Activated naive CD4-positive, alpha-beta T cell treated with anti-CD3 and anti-CD28 coated beads, Interleukin-2, amount 10 ng/mL, durations not matched to agents 7 days and 5 days (primary cell): ENCODE measurements around the gene PMP22.

Experiments
- CTCF ChIA-PET: fragments of 350-600 bp; sonication (Branson Sonifier 250); formaldehyde crosslinking; loops from one replicate; lab custom pipeline; 2021; ENCODE audit warnings: antibody characterized with exemption; lab: Charles Lee
- DNase-seq: peaks from one replicate; pipeline ENCODE4 v3.0.0-alpha.2; 2020
- H3K27ac Mint-ChIP-seq: one replicate; pipeline ENCODE4 v1.8.0; 2021; ENCODE audit warnings: mild to moderate bottlenecking, moderate library complexity, mixed read lengths
- H3K27me3 Mint-ChIP-seq: one replicate; pipeline ENCODE4 v1.8.0; 2021; ENCODE audit warnings: mild to moderate bottlenecking, mixed read lengths
- H3K36me3 Mint-ChIP-seq: one replicate; pipeline ENCODE4 v1.8.0; 2021; ENCODE audit warnings: mixed read lengths
- H3K4me1 Mint-ChIP-seq: one replicate; pipeline ENCODE4 v1.8.0; 2021; ENCODE audit warnings: mixed read lengths
- H3K4me3 Mint-ChIP-seq: one replicate; pipeline ENCODE4 v1.8.0; 2021; ENCODE audit warnings: mild to moderate bottlenecking, moderate library complexity, mixed read lengths
- H3K9me3 Mint-ChIP-seq: one replicate; pipeline ENCODE4 v1.8.0; 2021; ENCODE audit warnings: mixed read lengths

Gene PMP22

DNA sequence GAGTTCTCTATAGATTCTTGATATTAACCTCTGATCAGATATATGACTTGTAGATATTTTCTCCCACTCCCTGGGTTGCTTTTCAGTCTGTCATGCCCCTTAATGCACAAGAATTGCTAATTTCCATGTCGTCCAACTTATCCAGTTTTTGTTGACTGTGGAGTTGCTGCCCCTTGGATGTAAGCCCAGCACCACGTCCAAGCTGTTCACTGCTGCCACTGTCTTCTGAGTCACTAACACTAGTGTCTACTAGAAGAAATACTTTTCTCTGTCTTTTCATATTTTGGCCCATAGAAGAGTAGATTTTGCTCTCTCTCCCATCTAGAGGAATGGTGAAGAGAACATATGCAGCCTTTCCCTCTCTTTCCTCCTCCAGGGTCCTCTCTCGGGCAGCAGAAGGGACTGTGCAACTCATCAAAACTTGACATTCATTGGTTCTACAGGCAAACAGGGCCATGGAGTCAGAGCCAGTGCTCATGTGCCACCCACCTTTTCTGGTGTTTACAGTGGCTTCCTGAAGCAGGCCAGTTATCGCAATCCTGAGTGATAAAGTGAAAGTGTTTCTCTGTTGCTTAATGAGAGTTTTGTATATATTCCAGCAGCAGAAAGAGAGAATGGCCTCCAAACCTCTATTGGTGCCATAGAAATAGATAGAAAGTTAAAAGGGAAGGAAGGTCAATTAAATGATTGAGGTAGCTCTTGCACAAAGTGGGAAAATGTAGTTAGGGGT, 22.6 kb upstream of the PMP22 start:
- no peak for DNase-seq
- no peaks in the 10 kb centered on the region for H3K36me3 Mint-ChIP-seq
- H3K9me3 Mint-ChIP-seq: no peaks in the 10 kb centered on the region
- peaks cover 3% of the 10 kb centered on the region for H3K27me3 Mint-ChIP-seq
- no peaks in the 10 kb centered on the region for H3K4me1 Mint-ChIP-seq
- no peak overlapping the region for H3K4me3 Mint-ChIP-seq
- H3K27ac Mint-ChIP-seq: no peak overlapping the region
- CTCF ChIA-PET: no interaction called here

DNA sequence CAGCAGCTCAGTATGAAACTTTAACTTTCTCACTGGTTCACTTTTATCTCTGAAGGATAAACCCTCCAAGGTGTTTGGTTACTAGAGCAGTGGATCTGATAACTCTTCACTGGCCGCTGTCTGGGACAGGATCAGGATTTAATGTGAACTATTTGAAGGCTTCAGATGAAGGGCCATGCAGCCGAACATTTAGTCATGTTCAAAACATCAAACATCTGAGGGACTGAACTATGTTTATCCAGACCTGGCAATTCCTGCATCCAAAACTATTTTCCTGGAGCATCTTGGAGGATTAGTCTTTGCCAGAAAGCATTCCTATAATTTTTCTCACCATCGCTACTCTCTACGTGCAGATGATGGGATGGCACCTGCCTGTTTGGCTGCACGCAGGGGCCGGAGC, 20.3 kb upstream of the PMP22 start:
- Mint-ChIP-seq H3K27ac (no peak overlapping the region), H3K4me3 (no peak overlapping the region), H3K9me3 (no peaks in the 10 kb centered on the region), H3K27me3 (peaks cover 12% of the 10 kb centered on the region), H3K4me1 (no peaks in the 10 kb centered on the region), H3K36me3 (no peaks in the 10 kb centered on the region)
- DNase-seq: no peak
- CTCF ChIA-PET: no interaction called here

DNA sequence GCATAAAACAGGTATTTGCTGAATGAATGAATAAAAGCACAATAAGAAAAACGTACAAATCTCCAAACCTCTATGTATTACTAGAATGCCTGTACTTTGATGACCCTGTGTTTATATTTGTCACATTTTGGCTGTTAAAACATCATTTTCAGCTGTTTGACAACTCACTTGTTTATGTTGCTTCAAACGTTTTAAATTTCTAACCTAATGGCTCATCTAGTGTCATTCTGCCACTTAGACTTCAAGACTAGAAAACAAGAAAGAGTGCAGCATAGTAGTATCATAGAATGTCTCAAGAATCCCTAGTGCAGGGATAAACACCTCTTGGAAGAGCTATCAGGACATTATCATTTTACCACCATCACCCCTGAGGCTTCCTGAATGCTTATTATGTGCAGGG, 19.4 kb upstream of the PMP22 start:
- no peak for DNase-seq
- Mint-ChIP-seq H3K27ac (no peak overlapping the region), H3K9me3 (no peaks in the 10 kb centered on the region), H3K4me3 (no peak overlapping the region), H3K36me3 (no peaks in the 10 kb centered on the region), H3K4me1 (no peaks in the 10 kb centered on the region), H3K27me3 (peaks cover 14% of the 10 kb centered on the region)
- CTCF ChIA-PET: no interaction called here

DNA sequence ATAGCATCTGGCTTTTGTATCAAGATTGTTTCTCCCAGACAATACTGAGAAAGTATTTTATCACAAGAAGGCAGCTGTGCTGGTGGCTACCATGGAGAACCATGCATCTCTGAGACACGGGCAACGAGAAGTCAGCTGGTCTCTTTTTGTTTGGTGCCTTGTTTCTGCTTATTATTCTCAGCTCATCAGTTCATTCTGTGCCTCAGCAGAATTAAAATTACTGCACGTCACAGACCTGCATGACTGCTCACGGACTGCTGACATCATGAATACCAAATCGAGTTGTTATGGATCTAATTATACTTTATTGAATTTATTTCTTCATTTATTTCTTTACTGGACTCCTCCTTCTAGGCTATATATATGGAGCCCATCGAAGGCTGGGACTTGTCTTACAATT, 19.0 kb upstream of the PMP22 start:
- no peak overlapping the region for H3K27ac Mint-ChIP-seq
- no peaks in the 10 kb centered on the region for H3K4me1 Mint-ChIP-seq
- H3K9me3 Mint-ChIP-seq: no peaks in the 10 kb centered on the region
- H3K36me3 Mint-ChIP-seq: no peaks in the 10 kb centered on the region
- CTCF ChIA-PET: no interaction called here
- H3K4me3 Mint-ChIP-seq: no peak overlapping the region
- peaks cover 12% of the 10 kb centered on the region for H3K27me3 Mint-ChIP-seq
- DNase-seq: no peak

DNA sequence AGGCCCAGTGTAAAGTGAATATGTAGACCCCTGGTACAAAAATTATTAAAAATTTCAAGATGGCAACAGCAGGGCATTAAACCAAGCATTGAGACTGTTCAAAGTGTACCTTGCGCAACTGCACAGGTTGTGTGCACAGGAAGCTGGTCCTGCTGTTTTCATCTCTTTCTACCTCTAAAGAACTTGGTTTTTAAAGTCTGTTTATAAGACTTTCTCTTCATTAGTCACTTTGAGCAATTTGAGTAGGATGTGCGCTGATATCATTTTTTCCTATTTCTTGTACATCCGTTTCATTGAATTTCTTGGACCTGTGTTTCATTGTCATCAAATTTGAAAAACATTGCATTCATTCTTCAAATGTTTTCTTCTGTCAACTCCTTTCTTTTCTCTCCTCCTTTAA, 16.8 kb upstream of the PMP22 start:
- H3K4me3 Mint-ChIP-seq: no peak overlapping the region
- H3K9me3 Mint-ChIP-seq: no peaks in the 10 kb centered on the region
- H3K27me3 Mint-ChIP-seq: peaks cover 17% of the 10 kb centered on the region
- DNase-seq: no peak
- H3K4me1 Mint-ChIP-seq: no peaks in the 10 kb centered on the region
- CTCF ChIA-PET: no interaction called here
- no peak overlapping the region for H3K27ac Mint-ChIP-seq
- no peaks in the 10 kb centered on the region for H3K36me3 Mint-ChIP-seq

DNA sequence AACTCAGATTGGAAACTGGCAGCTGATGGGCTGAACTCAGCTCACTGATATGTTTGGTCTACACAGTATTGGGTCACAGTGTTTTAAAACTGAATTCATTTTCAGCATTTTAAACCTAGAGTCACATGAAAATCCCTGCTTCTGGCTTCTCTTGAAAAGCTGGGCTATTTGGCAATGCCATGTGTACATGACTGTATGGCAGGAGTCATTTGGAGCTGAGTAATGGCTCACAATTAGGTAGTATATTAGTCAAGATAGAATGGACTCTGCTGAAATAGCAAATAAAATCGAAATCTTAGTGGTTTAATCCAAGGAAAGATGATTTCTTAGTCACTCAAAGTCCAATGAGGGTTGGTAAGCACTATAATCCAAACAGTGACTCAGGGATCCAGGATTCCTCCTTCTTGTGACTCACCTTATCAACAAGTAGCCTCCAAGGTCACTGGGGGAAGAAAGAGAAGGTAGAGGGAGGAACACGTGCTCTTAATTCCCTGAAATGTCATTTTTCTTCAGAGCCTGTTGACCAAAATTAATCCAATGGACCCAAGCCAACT, 13.9 kb upstream of the PMP22 start:
- H3K4me3 Mint-ChIP-seq: no peak overlapping the region
- DNase-seq: no peak
- H3K27ac Mint-ChIP-seq: no peak overlapping the region
- peaks cover 4% of the 10 kb centered on the region for H3K9me3 Mint-ChIP-seq
- H3K4me1 Mint-ChIP-seq: no peaks in the 10 kb centered on the region
- no peaks in the 10 kb centered on the region for H3K36me3 Mint-ChIP-seq
- CTCF ChIA-PET: no interaction called here
- H3K27me3 Mint-ChIP-seq: peaks cover 17% of the 10 kb centered on the region

DNA sequence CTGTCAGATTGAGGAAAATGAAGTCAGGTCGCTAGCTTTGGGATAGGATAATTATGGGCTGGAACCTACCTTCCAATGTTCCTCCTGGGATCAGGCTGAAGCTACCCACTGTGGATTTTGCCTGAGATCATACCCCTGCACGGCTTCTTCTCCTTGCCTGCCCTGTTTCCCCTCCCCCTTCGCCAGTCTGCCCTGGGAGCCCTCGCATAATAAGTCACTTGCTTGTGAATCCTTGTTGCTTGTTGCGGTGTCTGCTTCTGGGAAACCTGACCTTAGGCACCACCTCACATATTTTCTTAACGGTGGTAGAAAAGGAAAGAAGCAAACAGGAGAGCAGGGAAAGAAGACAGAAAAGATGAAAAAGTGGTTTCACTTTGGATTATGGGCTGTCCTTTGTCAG, 13.3 kb upstream of the PMP22 start:
- CTCF ChIA-PET: no interaction called here

DNA sequence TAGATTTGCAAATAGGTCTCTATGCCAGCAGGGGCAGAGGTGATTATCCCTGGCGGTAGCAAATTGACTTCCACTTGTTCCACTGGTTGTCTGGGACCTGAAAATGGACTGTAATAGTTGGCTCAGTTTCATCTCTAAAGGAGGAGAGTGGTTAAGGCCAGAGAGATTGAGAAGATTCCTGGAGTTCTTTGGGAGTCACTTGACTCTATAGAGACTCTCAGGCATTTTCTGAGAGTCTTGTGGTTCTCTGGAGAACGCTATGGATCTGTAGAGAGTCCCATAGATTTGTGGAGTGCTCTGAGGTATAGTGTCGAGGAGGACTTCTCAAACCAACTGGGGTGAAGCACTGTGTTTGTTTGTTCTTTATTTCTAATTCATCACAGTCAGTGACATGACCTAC, 8.9 kb upstream of the PMP22 start:
- peaks cover 20% of the 10 kb centered on the region for H3K27me3 Mint-ChIP-seq
- no peak overlapping the region for H3K27ac Mint-ChIP-seq
- H3K4me3 Mint-ChIP-seq: no peak overlapping the region
- peaks cover 4% of the 10 kb centered on the region for H3K9me3 Mint-ChIP-seq
- no peaks in the 10 kb centered on the region for H3K36me3 Mint-ChIP-seq
- CTCF ChIA-PET: no interaction called here
- H3K4me1 Mint-ChIP-seq: peaks cover 5% of the 10 kb centered on the region
- DNase-seq: no peak

More for the DNA sequence above, 13.3 kb upstream of the PMP22 start:
- no peaks in the 10 kb centered on the region for H3K36me3 Mint-ChIP-seq
- H3K4me1 Mint-ChIP-seq: no peaks in the 10 kb centered on the region
- H3K27ac Mint-ChIP-seq: no peak overlapping the region
- DNase-seq: no peak
- H3K4me3 Mint-ChIP-seq: no peak overlapping the region
- peaks cover 17% of the 10 kb centered on the region for H3K27me3 Mint-ChIP-seq
- H3K9me3 Mint-ChIP-seq: peaks cover 4% of the 10 kb centered on the region

DNA sequence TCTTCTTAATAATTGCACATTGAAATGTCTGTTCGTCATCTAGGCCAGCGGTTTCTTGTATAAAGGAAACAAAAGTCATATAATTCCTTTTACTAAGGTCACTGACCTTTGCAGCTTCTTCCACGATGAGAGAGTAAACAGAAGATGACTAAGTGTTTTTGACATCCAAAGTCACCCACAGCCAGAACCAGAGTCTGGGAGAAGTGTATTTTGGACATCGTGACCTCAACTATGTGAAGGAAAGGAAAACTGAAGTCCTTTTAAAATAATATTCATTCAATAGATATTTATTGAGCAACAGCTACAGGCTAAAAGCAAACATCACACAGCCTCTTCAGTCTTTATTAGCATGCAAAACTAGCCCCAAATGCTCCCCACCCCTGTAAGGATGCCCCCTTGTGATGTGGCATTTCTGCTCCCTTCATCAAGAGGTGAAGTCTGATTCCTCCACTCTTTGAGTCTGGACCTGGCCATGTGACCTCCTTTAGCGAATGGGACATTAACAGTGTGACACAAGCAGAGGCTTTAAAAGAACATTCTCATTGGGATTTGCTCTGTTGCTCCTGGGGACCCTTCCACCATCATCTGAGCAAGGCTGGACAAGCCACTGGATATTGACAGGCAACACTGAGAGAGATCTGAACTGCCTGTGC, 8.1 kb upstream of the PMP22 start:
- H3K27me3 Mint-ChIP-seq: peaks cover 20% of the 10 kb centered on the region
- no peak for DNase-seq
- peaks cover 5% of the 10 kb centered on the region for H3K4me1 Mint-ChIP-seq
- no peak overlapping the region for H3K27ac Mint-ChIP-seq
- no peak overlapping the region for H3K4me3 Mint-ChIP-seq
- H3K9me3 Mint-ChIP-seq: peaks cover 4% of the 10 kb centered on the region
- H3K36me3 Mint-ChIP-seq: no peaks in the 10 kb centered on the region
- CTCF ChIA-PET: no interaction called here

DNA sequence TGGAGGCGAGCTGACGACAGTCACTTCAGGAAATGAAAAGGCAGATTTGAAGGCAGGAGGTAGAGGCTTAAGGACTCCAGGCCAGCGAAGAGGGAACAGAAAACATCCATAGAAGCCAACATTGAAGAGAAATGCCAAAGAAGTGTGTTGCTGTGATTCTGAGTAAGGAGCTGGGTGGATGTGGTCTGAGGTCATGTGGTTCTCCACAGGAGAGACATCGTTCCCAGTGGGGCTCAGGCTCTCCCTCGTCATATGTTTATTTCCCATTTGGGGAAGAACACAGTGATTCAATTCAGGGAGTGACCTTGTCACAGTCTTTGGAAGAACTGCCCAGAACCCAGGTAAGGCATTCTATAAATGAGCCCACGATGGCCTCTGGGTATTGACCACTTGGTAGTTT, 6.6 kb upstream of the PMP22 start:
- H3K4me1 Mint-ChIP-seq: peaks cover 5% of the 10 kb centered on the region
- H3K27me3 Mint-ChIP-seq: peaks cover 21% of the 10 kb centered on the region
- no peak for DNase-seq
- H3K9me3 Mint-ChIP-seq: peaks cover 4% of the 10 kb centered on the region
- H3K27ac Mint-ChIP-seq: no peak overlapping the region
- CTCF ChIA-PET: interaction anchor here (1.4 kb wide), 1 partner anchor 14 kb away, joined by 4 read pairs; no protein-coding TSS in a partner anchor
- no peak overlapping the region for H3K4me3 Mint-ChIP-seq
- H3K36me3 Mint-ChIP-seq: no peaks in the 10 kb centered on the region

DNA sequence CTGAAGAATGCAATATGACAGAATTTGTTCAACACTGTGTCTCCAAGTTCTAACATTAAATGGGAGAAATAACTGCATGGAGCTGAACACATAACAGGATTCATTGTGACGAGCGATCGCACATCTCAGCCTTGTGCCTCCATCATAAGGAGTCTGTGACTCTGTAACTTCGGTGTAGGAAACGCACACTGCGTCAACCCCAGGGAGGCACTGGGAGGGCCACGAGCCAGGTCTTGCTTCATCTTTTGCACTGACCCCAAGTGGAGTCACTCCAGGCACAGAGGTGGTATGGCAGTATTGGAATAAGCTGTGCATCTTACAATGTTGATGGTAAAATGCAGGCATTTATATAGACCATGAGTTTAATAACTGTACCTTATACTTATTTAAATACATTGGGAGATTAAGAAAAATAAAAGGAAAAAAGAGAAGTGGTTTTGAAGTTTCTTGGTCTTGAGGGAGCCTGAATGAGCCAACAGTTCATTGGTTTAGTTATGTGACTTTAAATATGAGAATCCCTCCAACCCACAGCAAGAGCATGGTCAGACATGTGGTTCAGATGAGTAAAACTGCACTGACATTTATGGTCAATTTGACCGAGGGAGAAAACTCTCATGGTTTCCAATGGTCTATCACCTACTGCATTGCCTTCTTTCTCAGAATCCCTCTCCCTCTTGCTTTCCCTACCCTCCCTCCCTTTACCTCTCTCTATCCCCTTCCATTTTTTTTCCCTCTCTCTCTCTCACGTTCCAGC, 5.7 kb upstream of the PMP22 start:
- CTCF ChIA-PET: interaction anchor here (1.4 kb wide), 1 partner anchor 14 kb away, joined by 4 read pairs; no protein-coding TSS in a partner anchor
- H3K9me3 Mint-ChIP-seq: no peaks in the 10 kb centered on the region
- H3K4me3 Mint-ChIP-seq: no peak overlapping the region

DNA sequence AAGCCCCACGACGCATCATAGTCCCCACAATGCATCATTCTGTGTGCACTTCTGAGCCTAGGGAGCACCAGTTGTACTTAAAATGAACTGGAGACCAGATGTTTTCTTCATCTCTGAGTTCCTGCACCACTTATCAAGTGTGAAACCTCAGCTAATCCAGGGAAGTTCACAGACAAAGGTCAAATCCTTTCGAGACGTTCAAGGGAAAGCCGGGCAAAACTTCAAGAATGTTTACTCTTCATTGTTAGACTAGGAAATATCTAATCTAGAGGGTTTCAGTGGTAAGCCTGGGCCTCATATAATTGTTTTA, 4.6 kb upstream of the PMP22 start:
- H3K4me3 Mint-ChIP-seq: no peak overlapping the region
- no peak for DNase-seq

More for the DNA sequence above, 5.7 kb upstream of the PMP22 start:
- Mint-ChIP-seq H3K27ac (no peak overlapping the region), H3K27me3 (peaks cover 28% of the 10 kb centered on the region), H3K4me1 (peaks cover 5% of the 10 kb centered on the region), H3K36me3 (no peaks in the 10 kb centered on the region)
- no peak for DNase-seq

DNA sequence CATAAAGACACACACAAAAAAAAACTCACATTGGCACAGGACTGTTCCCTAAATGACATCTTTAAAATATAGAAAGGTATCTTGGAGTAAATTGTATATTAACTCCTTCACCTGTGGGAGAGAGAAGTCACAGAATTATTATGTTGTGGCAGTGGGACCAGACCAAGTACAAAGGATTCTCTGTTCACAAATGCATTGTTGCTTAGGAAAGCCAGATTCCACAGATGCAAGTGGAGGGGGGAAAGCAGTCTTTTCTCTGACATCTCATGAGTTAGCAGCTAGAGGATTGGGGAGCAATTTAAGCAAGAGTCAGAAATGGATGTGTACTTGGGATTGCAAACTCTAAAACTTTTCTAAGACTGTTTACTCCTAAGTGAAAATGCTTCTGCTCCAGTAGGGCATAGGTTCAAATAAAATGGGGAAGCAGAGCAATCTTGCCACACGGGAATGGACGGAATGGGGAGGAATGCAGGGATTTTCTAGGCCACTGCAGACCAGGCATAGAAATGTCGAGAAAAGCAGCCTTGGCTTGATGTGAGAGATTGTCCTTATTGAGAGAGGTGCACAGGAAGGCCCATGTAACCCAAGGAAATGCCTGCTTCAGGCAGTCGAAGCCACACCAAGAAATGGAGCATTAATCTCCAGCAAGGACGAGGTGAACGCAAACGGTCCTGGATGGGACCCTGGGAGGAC, 4.1 kb upstream of the PMP22 start:
- DNase-seq: no peak
- no peak overlapping the region for H3K4me3 Mint-ChIP-seq
- peaks cover 43% of the 10 kb centered on the region for H3K27me3 Mint-ChIP-seq
- no peaks in the 10 kb centered on the region for H3K9me3 Mint-ChIP-seq
- H3K4me1 Mint-ChIP-seq: peaks cover 5% of the 10 kb centered on the region
- no peak overlapping the region for H3K27ac Mint-ChIP-seq
- H3K36me3 Mint-ChIP-seq: no peaks in the 10 kb centered on the region
- CTCF ChIA-PET: no interaction called here

More for the DNA sequence above, 4.6 kb upstream of the PMP22 start:
- H3K27me3 Mint-ChIP-seq: peaks cover 39% of the 10 kb centered on the region
- no peak overlapping the region for H3K27ac Mint-ChIP-seq
- no peaks in the 10 kb centered on the region for H3K36me3 Mint-ChIP-seq
- H3K9me3 Mint-ChIP-seq: no peaks in the 10 kb centered on the region
- H3K4me1 Mint-ChIP-seq: peaks cover 5% of the 10 kb centered on the region
- CTCF ChIA-PET: no interaction called here

DNA sequence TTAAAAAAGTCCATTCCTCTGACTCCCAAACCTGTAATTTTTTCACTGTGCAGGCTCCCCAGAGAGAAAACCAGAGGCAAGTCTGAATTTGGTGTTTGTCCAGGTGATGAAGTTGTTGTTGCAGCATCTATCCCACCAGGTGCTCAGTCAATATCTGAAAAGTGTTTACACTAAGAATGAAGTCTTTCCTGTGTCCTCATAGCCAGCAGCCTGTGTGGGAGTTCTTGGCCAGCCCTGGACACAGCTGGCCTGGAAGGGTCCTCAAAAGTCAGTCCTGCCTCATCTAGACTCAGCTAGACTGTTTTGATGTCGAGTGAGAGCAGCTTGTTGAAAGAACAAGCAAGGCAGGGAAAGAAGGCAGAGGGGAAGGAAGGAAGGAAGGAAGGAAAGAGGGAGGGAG, 3.3 kb upstream of the PMP22 start:
- peaks cover 5% of the 10 kb centered on the region for H3K4me1 Mint-ChIP-seq
- no peaks in the 10 kb centered on the region for H3K9me3 Mint-ChIP-seq
- H3K36me3 Mint-ChIP-seq: no peaks in the 10 kb centered on the region
- DNase-seq: no peak
- H3K4me3 Mint-ChIP-seq: no peak overlapping the region
- no peak overlapping the region for H3K27ac Mint-ChIP-seq
- H3K27me3 Mint-ChIP-seq: peaks cover 48% of the 10 kb centered on the region
- CTCF ChIA-PET: interaction anchor here (0.6 to 1.4 kb wide), 3 partner anchors 10 to 1775 kb away, joined by 3 to 5 read pairs (median 4); no protein-coding TSS in a partner anchor
